ENCODE measurements around the gene MCRIP2. TPM values are rescaled to one million over a fixed set of nuclear protein-coding genes. Genes with fewer than 3 reads are reported as not detected.
"Not testable (repeated sequence)": the region's sequence is repeated elsewhere in the genome, so short reads cannot be mapped to it uniquely, and the experiment has no call there.

The MCRIP2 gene
- polyA plus RNA-seq, 2 donors, result 23.9 to 31.4 TPM

- Histone ChIP-seq H3K4me1 (ENCODE audit: control insufficient read depth in 2 of 2, insufficient read depth in 2 of 2, low read length in 1 of 2) (peaks cover 20 to 57% of the 10 kb centered on the region in 2 donors), H3K27ac (ENCODE audit: low read depth in 2 of 2, low read length in 1 of 2) (peak overlapping the region in 1 of 2 donors; percentile 79), H3K36me3 (ENCODE audit: control insufficient read depth in 2 of 2, insufficient read depth in 2 of 2, low read length in 1 of 2) (peaks cover 4 to 41% of the 10 kb centered on the region in 2 donors), H3K27me3 (ENCODE audit: control insufficient read depth in 1 of 2, insufficient read depth in 2 of 2, low read length in 2 of 2) (no peaks in the 10 kb centered on the region), H3K4me3 (ENCODE audit: low read depth in 1 of 2, low read length in 2 of 2) (peak overlapping the region; percentile 22 to 55), H3K9me3 (ENCODE audit: control insufficient read depth in 2 of 2, insufficient read depth in 1 of 2, low read depth in 1 of 2, low read length in 1 of 2) (no peaks in the 10 kb centered on the region)
- WGBS, 2 donors, result 86% methylated on average over 61 of the region's 61 CpGs
These were observed 43.5 kb downstream of the MCRIP2 start for GRCh38 chr16:684961-685696.

GRCh38 chr16:685967-686366, 44.3 kb downstream of the MCRIP2 start:
- H3K9me3 ChIP-seq (ENCODE audit: control insufficient read depth in 2 of 2, insufficient read depth in 1 of 2, low read depth in 1 of 2, low read length in 1 of 2), result no peaks in the 10 kb centered on the region
- WGBS, 2 donors, result 64 to 65% methylated on average over 10 of the region's 10 CpGs
- H3K27me3 ChIP-seq (ENCODE audit: control insufficient read depth in 1 of 2, insufficient read depth in 2 of 2, low read length in 2 of 2), result no peaks in the 10 kb centered on the region
- no peak overlapping the region for H3K27ac ChIP-seq (ENCODE audit: low read depth in 2 of 2, low read length in 1 of 2)
- peaks cover 4 to 41% of the 10 kb centered on the region in 2 donors for H3K36me3 ChIP-seq (ENCODE audit: control insufficient read depth in 2 of 2, insufficient read depth in 2 of 2, low read length in 1 of 2)
- H3K4me1 ChIP-seq (ENCODE audit: control insufficient read depth in 2 of 2, insufficient read depth in 2 of 2, low read length in 1 of 2), result peaks cover 17 to 57% of the 10 kb centered on the region in 2 donors
- no peak overlapping the region for H3K4me3 ChIP-seq (ENCODE audit: low read depth in 1 of 2, low read length in 2 of 2)

- WGBS, 2 donors, result 88 to 91% methylated on average over 50 to 51 of the region's 51 CpGs
- H3K4me1 ChIP-seq (ENCODE audit: control insufficient read depth in 2 of 2, insufficient read depth in 2 of 2, low read length in 1 of 2), result peaks cover 10 to 53% of the 10 kb centered on the region in 2 donors
These were observed 45.0 kb downstream of the MCRIP2 start for GRCh38 chr16:686459-687260.

GRCh38 chr16:687499-687898, 45.9 kb downstream of the MCRIP2 start:
- H3K9me3 ChIP-seq (ENCODE audit: control insufficient read depth in 2 of 2, insufficient read depth in 1 of 2, low read depth in 1 of 2, low read length in 1 of 2), result no peaks in the 10 kb centered on the region
- H3K4me1 ChIP-seq (ENCODE audit: control insufficient read depth in 2 of 2, insufficient read depth in 2 of 2, low read length in 1 of 2), result peaks cover 7 to 49% of the 10 kb centered on the region in 2 donors

More at GRCh38 chr16:686459-687260, 45.0 kb downstream of the MCRIP2 start:
- Histone ChIP-seq H3K27ac (ENCODE audit: low read depth in 2 of 2, low read length in 1 of 2) (no peak overlapping the region), H3K4me3 (ENCODE audit: low read depth in 1 of 2, low read length in 2 of 2) (no peak overlapping the region), H3K36me3 (ENCODE audit: control insufficient read depth in 2 of 2, insufficient read depth in 2 of 2, low read length in 1 of 2) (peaks cover 4 to 35% of the 10 kb centered on the region in 2 donors), H3K9me3 (ENCODE audit: control insufficient read depth in 2 of 2, insufficient read depth in 1 of 2, low read depth in 1 of 2, low read length in 1 of 2) (no peaks in the 10 kb centered on the region), H3K27me3 (ENCODE audit: control insufficient read depth in 1 of 2, insufficient read depth in 2 of 2, low read length in 2 of 2) (no peaks in the 10 kb centered on the region)

GRCh38 chr16:689175-689897, 47.7 kb downstream of the MCRIP2 start:
- H3K9me3 ChIP-seq (ENCODE audit: control insufficient read depth in 2 of 2, insufficient read depth in 1 of 2, low read depth in 1 of 2, low read length in 1 of 2), result no peaks in the 10 kb centered on the region
- peak overlapping the region; percentile 83 to 86 for H3K4me3 ChIP-seq (ENCODE audit: low read depth in 1 of 2, low read length in 2 of 2)
- H3K36me3 ChIP-seq (ENCODE audit: control insufficient read depth in 2 of 2, insufficient read depth in 2 of 2, low read length in 1 of 2), result peaks cover 4 to 18% of the 10 kb centered on the region in 2 donors
- no peaks in the 10 kb centered on the region for H3K27me3 ChIP-seq (ENCODE audit: control insufficient read depth in 1 of 2, insufficient read depth in 2 of 2, low read length in 2 of 2)
- H3K4me1 ChIP-seq (ENCODE audit: control insufficient read depth in 2 of 2, insufficient read depth in 2 of 2, low read length in 1 of 2), result peaks cover 7 to 38% of the 10 kb centered on the region in 2 donors
- 77 to 79% methylated on average over 26 of the region's 26 CpGs for WGBS, 2 donors
- peak overlapping the region; percentile 88 to 90 for H3K27ac ChIP-seq (ENCODE audit: low read depth in 2 of 2, low read length in 1 of 2)

More at GRCh38 chr16:687499-687898, 45.9 kb downstream of the MCRIP2 start:
- Histone ChIP-seq H3K36me3 (ENCODE audit: control insufficient read depth in 2 of 2, insufficient read depth in 2 of 2, low read length in 1 of 2) (peaks cover 4 to 26% of the 10 kb centered on the region in 2 donors), H3K4me3 (ENCODE audit: low read depth in 1 of 2, low read length in 2 of 2) (no peak overlapping the region), H3K27me3 (ENCODE audit: control insufficient read depth in 1 of 2, insufficient read depth in 2 of 2, low read length in 2 of 2) (no peaks in the 10 kb centered on the region), H3K27ac (ENCODE audit: low read depth in 2 of 2, low read length in 1 of 2) (no peak overlapping the region)
- 89 to 91% methylated on average over 19 of the region's 19 CpGs for WGBS, 2 donors

GRCh38 chr16:691242-691641, 49.6 kb downstream of the MCRIP2 start:
- WGBS, 2 donors, result 64 to 71% methylated on average over 16 of the region's 16 CpGs
- H3K4me3 ChIP-seq (ENCODE audit: low read depth in 1 of 2, low read length in 2 of 2); H3K9me3 ChIP-seq (ENCODE audit: control insufficient read depth in 2 of 2, insufficient read depth in 1 of 2, low read depth in 1 of 2, low read length in 1 of 2); H3K27me3 ChIP-seq (ENCODE audit: control insufficient read depth in 1 of 2, insufficient read depth in 2 of 2, low read length in 2 of 2): not testable (repeated sequence)
- peak overlapping the region; percentile 75 to 90 for H3K27ac ChIP-seq (ENCODE audit: low read depth in 2 of 2, low read length in 1 of 2)
- H3K36me3 ChIP-seq (ENCODE audit: control insufficient read depth in 2 of 2, insufficient read depth in 2 of 2, low read length in 1 of 2), result peaks cover 4 to 11% of the 10 kb centered on the region in 2 donors
- peaks cover 5 to 34% of the 10 kb centered on the region in 2 donors for H3K4me1 ChIP-seq (ENCODE audit: control insufficient read depth in 2 of 2, insufficient read depth in 2 of 2, low read length in 1 of 2)

- H3K27ac ChIP-seq (ENCODE audit: low read depth in 2 of 2, low read length in 1 of 2), result peak overlapping the region; percentile 84 to 91
- H3K36me3 ChIP-seq (ENCODE audit: control insufficient read depth in 2 of 2, insufficient read depth in 2 of 2, low read length in 1 of 2), result peaks cover 0 to 3% of the 10 kb centered on the region in 2 donors
- 64 to 66% methylated on average over 10 of the region's 10 CpGs for WGBS, 2 donors
- no peaks in the 10 kb centered on the region for H3K27me3 ChIP-seq (ENCODE audit: control insufficient read depth in 1 of 2, insufficient read depth in 2 of 2, low read length in 2 of 2)
- H3K4me3 ChIP-seq (ENCODE audit: low read depth in 1 of 2, low read length in 2 of 2), result no peak overlapping the region
- H3K4me1 ChIP-seq (ENCODE audit: control insufficient read depth in 2 of 2, insufficient read depth in 2 of 2, low read length in 1 of 2), result peaks cover 5 to 31% of the 10 kb centered on the region in 2 donors
- H3K9me3 ChIP-seq (ENCODE audit: control insufficient read depth in 2 of 2, insufficient read depth in 1 of 2, low read depth in 1 of 2, low read length in 1 of 2), result no peaks in the 10 kb centered on the region
These were observed 50.9 kb downstream of the MCRIP2 start for GRCh38 chr16:692356-693108.

GRCh38 chr16:693364-693763, 51.7 kb downstream of the MCRIP2 start:
- no peak overlapping the region for H3K4me3 ChIP-seq (ENCODE audit: low read depth in 1 of 2, low read length in 2 of 2)

More at GRCh38 chr16:693364-693763, 51.7 kb downstream of the MCRIP2 start:
- 43 to 45% methylated on average over 22 of the region's 22 CpGs for WGBS, 2 donors
- Histone ChIP-seq H3K36me3 (ENCODE audit: control insufficient read depth in 2 of 2, insufficient read depth in 2 of 2, low read length in 1 of 2) (no peaks in the 10 kb centered on the region), H3K27ac (ENCODE audit: low read depth in 2 of 2, low read length in 1 of 2) (peak overlapping the region; percentile 84 to 91), H3K9me3 (ENCODE audit: control insufficient read depth in 2 of 2, insufficient read depth in 1 of 2, low read depth in 1 of 2, low read length in 1 of 2) (no peaks in the 10 kb centered on the region), H3K27me3 (ENCODE audit: control insufficient read depth in 1 of 2, insufficient read depth in 2 of 2, low read length in 2 of 2) (no peaks in the 10 kb centered on the region), H3K4me1 (ENCODE audit: control insufficient read depth in 2 of 2, insufficient read depth in 2 of 2, low read length in 1 of 2) (peaks cover 5 to 31% of the 10 kb centered on the region in 2 donors)
